ENCODE data around the gene SLC6A11.

The SLC6A11 gene

DNA sequence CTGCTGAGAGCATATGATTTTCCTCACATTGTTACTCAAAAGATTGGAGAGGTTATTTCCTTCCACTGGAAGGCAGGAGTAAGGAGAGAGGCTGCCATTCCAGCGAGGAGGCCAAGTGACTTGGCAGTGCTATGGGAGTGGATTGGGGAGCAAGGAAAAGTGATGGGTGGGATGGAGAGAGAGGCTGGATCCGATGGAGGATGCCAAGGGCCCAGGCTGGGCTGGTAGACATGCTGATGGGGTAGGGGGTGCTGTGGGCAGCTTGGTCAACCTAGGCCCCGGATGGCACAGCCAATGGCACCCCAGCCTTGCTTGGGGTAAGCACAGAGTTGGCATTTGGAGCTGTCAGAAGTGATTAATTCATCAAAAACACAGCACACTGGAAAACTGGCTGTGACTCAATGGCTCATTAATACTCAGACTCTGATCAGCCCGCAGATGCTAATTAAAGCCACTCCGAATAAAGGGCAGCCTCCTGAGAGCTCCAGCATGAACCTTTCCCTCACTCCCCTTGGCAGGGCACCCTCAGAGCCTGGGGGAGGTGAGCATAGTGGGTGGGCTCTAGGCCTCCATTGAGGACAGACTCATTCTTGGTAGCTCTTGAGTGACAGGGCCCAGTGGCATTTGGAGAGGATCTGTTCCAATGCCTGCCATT lies 154.4 kb downstream of the SLC6A11 start:
- Histone ChIP-seq H3K9me3 (no peaks in the 10 kb centered on the region), H3K36me3 (no peaks in the 10 kb centered on the region), H3K4me1 (no peaks in the 10 kb centered on the region), H3K27me3 (no peaks in the 10 kb centered on the region), H3K4me3 (ENCODE audit: low read depth, low read length) (no peak overlapping the region)
- TF ChIP-seq, protein P1, sequence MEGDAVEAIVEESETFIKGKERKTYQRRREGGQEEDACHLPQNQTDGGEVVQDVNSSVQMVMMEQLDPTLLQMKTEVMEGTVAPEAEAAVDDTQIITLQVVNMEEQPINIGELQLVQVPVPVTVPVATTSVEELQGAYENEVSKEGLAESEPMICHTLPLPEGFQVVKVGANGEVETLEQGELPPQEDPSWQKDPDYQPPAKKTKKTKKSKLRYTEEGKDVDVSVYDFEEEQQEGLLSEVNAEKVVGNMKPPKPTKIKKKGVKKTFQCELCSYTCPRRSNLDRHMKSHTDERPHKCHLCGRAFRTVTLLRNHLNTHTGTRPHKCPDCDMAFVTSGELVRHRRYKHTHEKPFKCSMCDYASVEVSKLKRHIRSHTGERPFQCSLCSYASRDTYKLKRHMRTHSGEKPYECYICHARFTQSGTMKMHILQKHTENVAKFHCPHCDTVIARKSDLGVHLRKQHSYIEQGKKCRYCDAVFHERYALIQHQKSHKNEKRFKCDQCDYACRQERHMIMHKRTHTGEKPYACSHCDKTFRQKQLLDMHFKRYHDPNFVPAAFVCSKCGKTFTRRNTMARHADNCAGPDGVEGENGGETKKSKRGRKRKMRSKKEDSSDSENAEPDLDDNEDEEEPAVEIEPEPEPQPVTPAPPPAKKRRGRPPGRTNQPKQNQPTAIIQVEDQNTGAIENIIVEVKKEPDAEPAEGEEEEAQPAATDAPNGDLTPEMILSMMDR (IDR thresholded peaks at IDR 0.05; ENCODE audit: low read depth, low read length) = no peak
- no peak for DNase-seq

DNA sequence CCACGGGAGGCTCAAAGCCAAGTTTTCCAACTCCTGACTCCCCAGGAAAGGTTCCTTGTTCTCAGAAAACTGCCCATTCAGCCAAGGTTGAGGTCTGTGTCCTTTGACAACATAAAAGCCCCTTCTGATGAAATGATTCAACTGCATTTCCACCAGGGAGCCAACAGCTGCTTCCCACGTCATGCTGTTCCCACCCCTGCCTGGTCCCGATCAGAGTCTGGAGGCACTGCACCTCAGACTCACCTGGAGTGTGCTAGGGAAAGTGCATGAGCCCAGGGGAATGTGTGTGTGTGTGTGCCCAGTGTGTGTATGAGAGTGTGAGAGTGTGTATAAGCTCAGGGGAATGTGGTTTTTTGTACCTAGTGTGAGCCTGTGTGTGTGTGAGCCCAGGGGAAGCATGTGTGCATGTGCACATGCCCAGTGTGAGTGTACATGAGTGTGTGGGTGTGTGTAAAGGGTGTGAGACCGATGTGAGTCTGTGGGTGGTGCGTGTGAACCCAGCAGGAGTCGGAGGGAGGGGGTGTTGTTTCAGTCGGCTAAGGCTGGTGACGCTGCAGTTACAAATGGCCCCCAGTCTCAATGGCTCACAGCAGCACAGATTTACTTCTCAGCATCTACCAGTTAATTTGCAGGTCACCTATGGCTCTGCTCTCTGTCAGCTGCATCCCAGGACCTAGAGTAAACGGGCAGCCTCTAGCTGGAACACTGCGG lies 156.2 kb downstream of the SLC6A11 start:
- H3K36me3 ChIP-seq = no peaks in the 10 kb centered on the region
- H3K9me3 ChIP-seq = no peaks in the 10 kb centered on the region
- DNase-seq = no peak
- TF ChIP-seq, protein P1 (IDR thresholded peaks at IDR 0.05; ENCODE audit: low read depth, low read length) = no peak
- no peaks in the 10 kb centered on the region for H3K27me3 ChIP-seq
- no peak overlapping the region for H3K4me3 ChIP-seq (ENCODE audit: low read depth, low read length)
- H3K4me1 ChIP-seq = no peaks in the 10 kb centered on the region

DNA sequence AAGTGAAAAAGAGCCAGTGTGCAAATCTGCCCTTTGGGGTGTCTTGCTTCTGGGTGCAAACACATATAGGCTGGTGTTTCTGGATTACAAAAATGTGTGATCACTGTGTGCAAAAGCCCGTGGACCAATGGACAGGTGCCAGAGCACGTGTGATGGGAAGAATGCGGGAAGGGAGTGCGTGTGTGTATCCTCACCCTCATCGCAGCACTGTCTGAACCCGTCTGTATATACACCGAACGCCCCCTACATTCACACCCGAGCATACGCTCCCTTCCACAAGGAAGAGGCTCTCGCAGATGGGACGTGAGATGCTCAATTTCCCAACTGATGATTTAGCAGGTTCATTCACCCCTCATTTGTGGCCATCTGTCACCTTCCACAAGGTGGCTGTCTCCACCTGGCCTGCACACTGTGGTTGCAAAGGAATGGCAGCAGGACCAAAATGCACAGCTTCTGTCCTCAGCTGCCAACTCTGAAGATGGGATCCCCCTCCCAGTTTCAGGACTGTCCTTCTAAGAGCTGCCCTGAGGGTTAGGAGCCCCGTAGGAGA lies 157.1 kb downstream of the SLC6A11 start:
- H3K9me3 ChIP-seq = no peaks in the 10 kb centered on the region
- no peak for DNase-seq
- no peaks in the 10 kb centered on the region for H3K36me3 ChIP-seq

DNA sequence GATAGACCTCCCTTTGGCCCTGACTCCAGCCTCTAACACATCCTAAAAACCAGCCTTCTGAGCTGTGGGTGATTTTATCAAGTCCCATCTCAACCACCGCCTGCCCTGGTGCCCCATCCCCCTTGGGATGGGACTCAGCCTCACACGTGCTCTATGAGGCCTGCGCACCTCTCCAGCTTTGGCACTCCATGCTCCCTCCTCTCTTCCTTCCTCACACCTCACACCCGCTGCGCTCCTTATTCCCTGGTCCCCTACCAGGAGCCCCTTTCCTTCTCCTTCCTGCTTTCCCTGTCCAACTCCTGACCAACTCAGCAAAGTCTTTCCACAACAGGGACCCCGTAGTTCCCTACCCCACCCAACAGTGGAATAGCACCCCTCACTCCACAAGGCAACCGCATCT lies 158.1 kb downstream of the SLC6A11 start:
- no peak overlapping the region for H3K4me3 ChIP-seq (ENCODE audit: low read depth, low read length)
- TF ChIP-seq, protein P1 (IDR thresholded peaks at IDR 0.05; ENCODE audit: low read depth, low read length) = no peak
- DNase-seq = no peak

More for the DNA sequence above, 157.1 kb downstream of the SLC6A11 start:
- no peaks in the 10 kb centered on the region for H3K27me3 ChIP-seq
- H3K4me3 ChIP-seq (ENCODE audit: low read depth, low read length) = no peak overlapping the region
- TF ChIP-seq, protein P1 (IDR thresholded peaks at IDR 0.05; ENCODE audit: low read depth, low read length) = no peak
- no peaks in the 10 kb centered on the region for H3K4me1 ChIP-seq

DNA sequence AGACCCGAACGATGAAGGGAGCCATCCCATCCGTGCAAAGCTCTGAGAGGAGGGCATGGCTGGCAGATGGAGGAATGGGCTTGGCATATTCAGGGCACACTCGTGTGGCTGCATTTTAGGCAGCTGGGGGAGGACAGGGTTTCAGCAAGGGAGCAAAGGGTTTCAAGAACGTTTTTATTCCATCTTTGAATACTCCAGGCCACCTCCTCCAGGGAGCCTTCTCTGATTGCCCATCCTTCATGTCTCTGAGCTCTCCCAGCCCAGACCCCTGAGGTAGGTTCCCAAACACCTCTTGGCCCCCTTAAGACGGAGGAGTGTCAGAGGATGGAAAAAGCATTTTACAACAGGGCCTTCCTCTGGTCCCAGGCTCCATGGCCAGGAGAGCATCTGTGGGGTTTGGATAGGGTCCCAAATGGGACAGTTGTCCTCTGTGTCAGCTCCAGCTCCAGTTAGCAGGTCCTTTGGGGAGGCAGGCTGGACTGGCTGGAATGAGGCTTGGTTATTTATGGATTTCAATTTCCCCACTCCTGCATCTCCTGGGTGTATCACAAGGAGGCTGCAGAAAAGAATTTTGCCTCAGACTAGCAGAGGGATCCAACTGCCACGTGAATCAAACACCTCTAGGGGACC lies 158.8 kb downstream of the SLC6A11 start:
- no peaks in the 10 kb centered on the region for H3K9me3 ChIP-seq
- no peaks in the 10 kb centered on the region for H3K27me3 ChIP-seq

More for the DNA sequence above, 158.1 kb downstream of the SLC6A11 start:
- Histone ChIP-seq H3K36me3 (no peaks in the 10 kb centered on the region), H3K4me1 (no peaks in the 10 kb centered on the region), H3K9me3 (no peaks in the 10 kb centered on the region), H3K27me3 (no peaks in the 10 kb centered on the region)

More for the DNA sequence above, 158.8 kb downstream of the SLC6A11 start:
- H3K4me1 ChIP-seq = no peaks in the 10 kb centered on the region
- no peaks in the 10 kb centered on the region for H3K36me3 ChIP-seq
- TF ChIP-seq, protein P1 (IDR thresholded peaks at IDR 0.05; ENCODE audit: low read depth, low read length) = no peak
- DNase-seq = no peak
- H3K4me3 ChIP-seq (ENCODE audit: low read depth, low read length) = no peak overlapping the region

Data from BE2C (cell line).